H1 (cell line): ENCODE results near the gene CD300LB.

Experiments
- KDM1A ChIP-seq: fragments of 200-600, 300-600 bp; sonication (generic); IDR thresholded peaks from 2 replicates; pipeline ENCODE4 v1.7.1; 2016; ENCODE audit warnings: mild to moderate bottlenecking, low read length, borderline replicate concordance
- RXRA ChIP-seq: IDR thresholded peaks from 2 replicates; pipeline ENCODE4 v1.6.1; 2011; ENCODE audit warnings: low read depth, mild to moderate bottlenecking, low read length, moderate library complexity; ENCODE audit not compliant: insufficient read depth
- TF ChIP-seq, protein P1 (sequence below), 3 experiments: IDR thresholded peaks; 1 replicate in 2 of 3; 2 replicates in 1 of 3; pipeline versions ENCODE4 v1.5.1 to v1.6.1; 2011; ENCODE audit warnings: low read length in 3 of 3, mild to moderate bottlenecking in 3 of 3, inconsistent platforms in 2 of 3, low read depth in 1 of 3, moderate library complexity in 1 of 3; ENCODE audit not compliant: insufficient read depth in 1 of 3; ENCODE audit errors: control extremely low read depth in 1 of 3

DNA sequence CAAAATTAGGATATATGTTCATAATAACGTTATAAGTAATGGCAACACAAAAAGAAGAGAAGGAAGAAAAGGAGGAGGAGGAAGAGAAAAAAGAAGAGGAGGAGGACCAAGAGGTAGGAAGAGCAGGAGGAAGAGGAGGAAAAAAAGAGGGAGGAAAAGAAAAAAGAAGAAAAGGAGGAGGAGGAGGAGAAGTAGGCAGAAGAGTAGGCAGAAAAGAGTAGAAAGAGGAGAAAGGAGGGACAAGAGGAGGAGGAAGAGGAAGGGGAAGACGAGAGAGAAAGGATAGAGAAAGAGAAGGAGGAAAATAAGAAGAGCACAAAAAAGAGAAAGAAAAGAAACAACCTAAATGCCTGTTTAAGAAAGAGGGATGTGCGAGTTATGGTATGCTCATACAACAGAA is 5.6 kb upstream of the CD300LB start:
- TF ChIP-seq, protein P1, sequence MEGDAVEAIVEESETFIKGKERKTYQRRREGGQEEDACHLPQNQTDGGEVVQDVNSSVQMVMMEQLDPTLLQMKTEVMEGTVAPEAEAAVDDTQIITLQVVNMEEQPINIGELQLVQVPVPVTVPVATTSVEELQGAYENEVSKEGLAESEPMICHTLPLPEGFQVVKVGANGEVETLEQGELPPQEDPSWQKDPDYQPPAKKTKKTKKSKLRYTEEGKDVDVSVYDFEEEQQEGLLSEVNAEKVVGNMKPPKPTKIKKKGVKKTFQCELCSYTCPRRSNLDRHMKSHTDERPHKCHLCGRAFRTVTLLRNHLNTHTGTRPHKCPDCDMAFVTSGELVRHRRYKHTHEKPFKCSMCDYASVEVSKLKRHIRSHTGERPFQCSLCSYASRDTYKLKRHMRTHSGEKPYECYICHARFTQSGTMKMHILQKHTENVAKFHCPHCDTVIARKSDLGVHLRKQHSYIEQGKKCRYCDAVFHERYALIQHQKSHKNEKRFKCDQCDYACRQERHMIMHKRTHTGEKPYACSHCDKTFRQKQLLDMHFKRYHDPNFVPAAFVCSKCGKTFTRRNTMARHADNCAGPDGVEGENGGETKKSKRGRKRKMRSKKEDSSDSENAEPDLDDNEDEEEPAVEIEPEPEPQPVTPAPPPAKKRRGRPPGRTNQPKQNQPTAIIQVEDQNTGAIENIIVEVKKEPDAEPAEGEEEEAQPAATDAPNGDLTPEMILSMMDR (IDR thresholded peaks at IDR 0.05; ENCODE audit: control extremely low read depth in 1 of 3, insufficient read depth in 1 of 3, low read depth in 1 of 3, low read length in 3 of 3) = no peak
- TF ChIP-seq RXRA (no peak), KDM1A (no peak)
